GM19193 (cell line): ENCODE measurements around the gene OSBPL10.

Experiments used
- POLR2A ChIP-seq: IDR thresholded peaks from 4 replicates; pipeline ENCODE4 v1.6.1; 2011; ENCODE audit not compliant: insufficient read depth, insufficient read length; ENCODE audit errors: extremely low read depth

The OSBPL10 gene

GRCh38 chr3:31968927-31969418, 12.1 kb downstream of the OSBPL10 start:
- no peak for TF ChIP-seq POLR2A

DNA sequence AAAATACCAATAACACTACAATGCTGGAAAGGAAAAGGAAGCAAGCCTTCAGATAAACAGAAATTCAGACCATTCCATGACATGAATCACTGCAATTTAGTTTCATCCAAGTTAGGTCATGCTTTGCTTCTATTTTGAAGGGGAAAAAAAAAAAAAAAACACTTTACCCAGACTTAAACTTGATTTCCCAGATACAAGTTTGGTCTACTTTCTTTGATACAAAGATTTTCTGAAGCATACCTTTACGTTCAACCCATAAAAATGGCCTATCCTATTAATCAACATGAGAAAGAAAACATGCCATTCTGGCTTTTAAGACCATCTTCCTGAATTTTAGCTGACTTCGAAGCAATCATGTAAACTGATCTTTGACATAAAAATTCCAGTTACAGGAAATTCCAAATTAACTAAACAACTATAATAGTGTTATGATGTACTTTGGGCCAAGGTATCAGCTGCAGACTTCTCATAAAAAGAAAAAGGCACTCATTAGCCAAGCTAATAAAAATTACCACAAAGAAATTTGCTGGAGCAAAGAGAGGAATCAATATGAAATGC, 12.6 kb downstream of the OSBPL10 start:
- no peak for TF ChIP-seq POLR2A

DNA sequence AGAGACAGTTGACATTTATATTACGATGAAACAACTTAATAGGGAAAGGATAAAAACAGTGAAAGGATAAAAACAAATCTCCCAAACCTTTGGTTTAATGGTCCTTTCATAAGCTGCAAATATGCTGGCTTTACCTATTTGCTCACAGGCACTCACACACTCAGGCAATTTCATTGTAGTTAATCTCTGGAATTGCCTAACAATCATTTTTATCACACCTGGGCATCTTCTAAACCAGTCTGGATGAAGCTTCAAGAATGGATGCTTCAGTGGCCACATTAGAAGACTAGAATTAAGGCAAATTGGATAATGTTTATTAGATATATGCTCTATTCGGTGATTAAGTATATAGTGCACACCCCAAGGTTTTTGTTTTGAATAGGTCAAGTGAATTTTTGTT, 13.5 kb downstream of the OSBPL10 start:
- TF ChIP-seq POLR2A: no peak

- no peak for TF ChIP-seq POLR2A
Observed at GRCh38 chr3:31966978-31967591, 14.0 kb downstream of the OSBPL10 start.

GRCh38 chr3:31962801-31963205, 18.3 kb downstream of the OSBPL10 start:
- TF ChIP-seq POLR2A: no peak

DNA sequence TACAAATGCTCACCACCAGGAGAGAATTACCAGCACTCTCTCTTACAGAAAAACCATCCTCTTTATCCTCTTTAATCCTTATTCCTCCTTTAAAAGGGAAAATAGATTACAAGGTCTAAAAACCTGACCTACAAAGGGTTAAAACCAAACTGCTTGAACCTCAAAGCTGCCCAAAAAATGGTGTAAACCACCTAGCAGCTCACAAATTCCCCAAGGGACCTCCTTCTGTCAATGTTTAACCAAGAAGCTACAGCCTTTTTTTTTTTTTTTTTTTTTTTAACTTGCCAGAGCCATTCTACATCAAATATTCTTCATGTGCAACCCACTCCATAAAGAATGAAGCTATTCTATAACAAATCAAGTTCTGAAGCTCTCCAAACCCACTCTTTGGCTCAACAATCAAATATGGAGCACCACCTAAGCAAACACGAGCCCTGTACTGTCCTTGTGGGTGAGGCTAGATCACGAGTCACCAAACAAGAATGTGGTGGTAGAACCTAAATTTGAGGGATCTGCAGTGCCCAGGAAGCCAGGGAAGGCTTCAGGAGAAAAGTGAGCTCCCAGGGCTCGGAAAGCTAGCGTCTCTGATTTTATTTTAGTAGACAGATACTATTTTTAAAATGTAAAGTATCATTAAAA, 20.1 kb downstream of the OSBPL10 start:
- no peak for TF ChIP-seq POLR2A

DNA sequence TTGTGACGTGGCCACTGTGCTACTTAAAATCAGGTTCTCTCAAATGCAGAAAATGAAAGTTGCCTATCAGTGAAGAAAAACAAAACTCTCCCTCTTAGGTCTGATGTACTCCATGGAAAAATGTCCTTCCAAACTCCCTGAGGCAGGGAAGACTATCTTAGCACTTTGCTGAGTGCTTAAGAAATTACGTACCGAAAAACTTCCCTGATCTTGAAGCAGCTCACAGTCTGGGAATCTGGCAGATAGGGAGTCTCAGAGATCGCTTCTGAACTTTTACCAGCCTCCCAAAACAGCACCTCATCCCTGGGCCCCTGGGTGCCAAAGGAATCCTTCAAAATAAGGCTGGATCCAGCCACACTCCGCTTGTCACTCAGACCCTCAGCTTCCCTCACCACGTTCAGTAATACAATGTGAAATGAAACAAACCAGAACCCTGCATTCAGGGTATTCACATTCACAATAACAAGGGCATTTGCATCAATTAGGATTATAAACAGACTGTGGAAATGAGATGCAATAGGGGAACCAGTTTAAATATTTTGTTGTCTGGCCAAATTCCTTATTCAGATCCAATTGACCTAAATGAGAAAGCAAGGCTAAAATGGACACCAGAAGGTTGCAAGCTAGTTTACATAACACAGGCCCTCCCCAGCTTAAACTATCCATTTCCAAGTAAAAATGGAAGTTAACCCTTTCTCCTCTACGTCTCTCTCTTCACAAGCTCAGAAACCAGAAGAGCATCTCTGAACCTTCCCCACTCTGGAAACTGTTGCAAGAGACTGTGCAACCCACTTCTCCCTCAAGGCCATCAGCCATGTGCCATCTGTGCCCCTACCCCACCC, 20.9 kb downstream of the OSBPL10 start:
- TF ChIP-seq POLR2A: no peak

GRCh38 chr3:31959251-31959650, 21.8 kb downstream of the OSBPL10 start:
- TF ChIP-seq POLR2A: no peak

GRCh38 chr3:31958701-31959152, 22.3 kb downstream of the OSBPL10 start:
- TF ChIP-seq POLR2A: no peak

DNA sequence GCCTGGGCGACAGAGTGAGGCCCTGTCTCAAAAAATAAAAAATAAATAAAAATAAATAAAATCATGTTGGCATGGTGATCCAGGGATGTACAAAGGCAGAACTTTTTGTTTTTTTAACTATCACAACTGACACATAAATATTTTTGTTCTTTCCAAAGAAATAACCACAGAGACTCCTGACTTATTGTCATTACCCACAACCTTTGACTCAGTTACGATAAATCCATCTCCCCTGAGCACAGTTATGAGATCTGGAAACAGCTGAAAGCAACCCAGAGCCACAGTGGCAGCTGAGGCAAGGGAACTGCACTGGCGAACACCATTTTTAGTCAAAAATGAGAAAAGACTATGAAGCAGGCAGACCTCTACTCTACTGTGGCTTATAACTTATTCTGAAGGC, 24.0 kb downstream of the OSBPL10 start:
- no peak for TF ChIP-seq POLR2A

GRCh38 chr3:31955581-31955980, 25.5 kb downstream of the OSBPL10 start:
- no peak for TF ChIP-seq POLR2A

DNA sequence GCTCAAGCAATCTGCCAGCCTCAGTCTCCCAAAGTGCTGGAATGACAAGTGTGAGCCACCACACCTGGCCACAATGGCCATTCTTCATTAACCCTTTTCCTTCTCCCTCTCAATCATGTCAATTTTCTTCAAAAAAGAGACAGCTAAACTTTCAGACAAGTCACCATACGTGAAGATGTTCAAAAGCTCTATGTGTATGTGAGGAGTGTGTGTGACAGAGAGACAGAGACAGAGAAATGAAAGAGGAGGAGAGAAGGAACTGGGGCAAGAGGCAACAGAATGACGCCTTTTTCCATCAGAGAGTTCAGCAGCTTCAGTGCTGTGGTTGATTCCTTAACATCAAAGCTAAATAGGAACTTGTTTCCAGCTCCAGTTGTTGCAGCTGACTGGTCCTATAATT, 27.4 kb downstream of the OSBPL10 start:
- TF ChIP-seq POLR2A: no peak

- TF ChIP-seq POLR2A: no peak
Observed at GRCh38 chr3:31953091-31953490, 28.0 kb downstream of the OSBPL10 start.

GRCh38 chr3:31952205-31952604, 28.9 kb downstream of the OSBPL10 start:
- TF ChIP-seq POLR2A: no peak

- TF ChIP-seq POLR2A: no peak
Observed at GRCh38 chr3:31948280-31948679, 32.8 kb downstream of the OSBPL10 start.
